ENCODE results near the gene CBY3.

- TF ChIP-seq, protein P1, sequence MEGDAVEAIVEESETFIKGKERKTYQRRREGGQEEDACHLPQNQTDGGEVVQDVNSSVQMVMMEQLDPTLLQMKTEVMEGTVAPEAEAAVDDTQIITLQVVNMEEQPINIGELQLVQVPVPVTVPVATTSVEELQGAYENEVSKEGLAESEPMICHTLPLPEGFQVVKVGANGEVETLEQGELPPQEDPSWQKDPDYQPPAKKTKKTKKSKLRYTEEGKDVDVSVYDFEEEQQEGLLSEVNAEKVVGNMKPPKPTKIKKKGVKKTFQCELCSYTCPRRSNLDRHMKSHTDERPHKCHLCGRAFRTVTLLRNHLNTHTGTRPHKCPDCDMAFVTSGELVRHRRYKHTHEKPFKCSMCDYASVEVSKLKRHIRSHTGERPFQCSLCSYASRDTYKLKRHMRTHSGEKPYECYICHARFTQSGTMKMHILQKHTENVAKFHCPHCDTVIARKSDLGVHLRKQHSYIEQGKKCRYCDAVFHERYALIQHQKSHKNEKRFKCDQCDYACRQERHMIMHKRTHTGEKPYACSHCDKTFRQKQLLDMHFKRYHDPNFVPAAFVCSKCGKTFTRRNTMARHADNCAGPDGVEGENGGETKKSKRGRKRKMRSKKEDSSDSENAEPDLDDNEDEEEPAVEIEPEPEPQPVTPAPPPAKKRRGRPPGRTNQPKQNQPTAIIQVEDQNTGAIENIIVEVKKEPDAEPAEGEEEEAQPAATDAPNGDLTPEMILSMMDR (IDR thresholded peaks at IDR 0.05) = no peak
- TF ChIP-seq EZH2 (IDR thresholded peaks at IDR 0.05) = no peak
Observed at GRCh38 chr5:179727106-179727505, 46.3 kb upstream of the CBY3 start.
